ENCODE results near the gene DDX24.

Gene DDX24

GRCh38 chr14:94049625-94050023 is 31.4 kb downstream of the DDX24 start:
- no peak for DNase-seq (ENCODE audit: low read depth in 1 of 2, low spot score in 1 of 2)

GRCh38 chr14:94048691-94049624 is 32.0 kb downstream of the DDX24 start:
- DNase-seq (ENCODE audit: low read depth in 1 of 2, low spot score in 1 of 2) = no peak

DNA sequence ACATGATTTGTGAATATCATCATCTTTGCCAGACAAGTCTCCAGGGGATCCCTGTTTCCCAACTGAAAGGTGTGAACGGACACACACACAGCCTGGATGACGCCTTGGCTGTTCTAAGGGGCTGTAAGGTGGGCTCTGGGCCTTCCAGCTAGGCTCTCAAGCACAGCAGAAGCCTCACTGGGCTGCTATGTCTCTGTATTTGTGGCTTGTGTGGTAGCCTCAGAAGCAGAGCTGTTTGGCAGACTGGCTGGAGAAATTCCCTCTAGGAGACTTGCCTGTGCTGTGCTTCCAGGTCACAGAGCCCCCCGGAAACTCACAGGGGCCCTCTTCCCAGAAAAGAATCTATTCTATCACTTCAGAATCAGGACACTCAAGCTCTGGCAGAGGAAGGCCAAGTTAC is 33.4 kb downstream of the DDX24 start:
- DNase-seq (ENCODE audit: low read depth in 1 of 2, low spot score in 1 of 2) = no peak

- DNase-seq (ENCODE audit: low read depth in 1 of 2, low spot score in 1 of 2) = no peak
These were observed 34.2 kb downstream of the DDX24 start for GRCh38 chr14:94046696-94047250.

- no peak for DNase-seq (ENCODE audit: low read depth in 1 of 2, low spot score in 1 of 2)
These were observed 35.2 kb downstream of the DDX24 start for GRCh38 chr14:94045563-94046345.

DNA sequence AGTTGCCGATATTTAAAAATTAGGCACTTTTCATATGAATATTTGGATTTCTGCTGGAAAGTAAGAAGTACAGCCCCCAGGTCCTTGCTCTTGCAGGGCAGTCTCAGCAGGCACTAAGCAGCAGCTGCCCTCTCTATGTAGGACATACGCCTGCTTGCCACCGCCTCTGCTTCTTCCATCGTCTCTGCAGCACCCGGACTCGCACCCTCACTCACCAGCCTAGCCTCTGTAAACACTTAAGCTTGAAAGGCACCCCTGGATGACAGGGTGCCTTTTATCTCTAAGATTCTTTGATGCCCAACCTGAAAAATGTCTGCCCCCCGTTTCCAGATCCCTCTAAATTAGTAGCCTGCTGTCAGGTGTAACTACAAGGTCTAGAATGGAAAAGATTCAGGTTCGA is 35.9 kb downstream of the DDX24 start:
- DNase-seq (ENCODE audit: low read depth in 1 of 2, low spot score in 1 of 2) = no peak

GRCh38 chr14:94044476-94045091 is 36.4 kb downstream of the DDX24 start:
- no peak for DNase-seq (ENCODE audit: low read depth in 1 of 2, low spot score in 1 of 2)

DNA sequence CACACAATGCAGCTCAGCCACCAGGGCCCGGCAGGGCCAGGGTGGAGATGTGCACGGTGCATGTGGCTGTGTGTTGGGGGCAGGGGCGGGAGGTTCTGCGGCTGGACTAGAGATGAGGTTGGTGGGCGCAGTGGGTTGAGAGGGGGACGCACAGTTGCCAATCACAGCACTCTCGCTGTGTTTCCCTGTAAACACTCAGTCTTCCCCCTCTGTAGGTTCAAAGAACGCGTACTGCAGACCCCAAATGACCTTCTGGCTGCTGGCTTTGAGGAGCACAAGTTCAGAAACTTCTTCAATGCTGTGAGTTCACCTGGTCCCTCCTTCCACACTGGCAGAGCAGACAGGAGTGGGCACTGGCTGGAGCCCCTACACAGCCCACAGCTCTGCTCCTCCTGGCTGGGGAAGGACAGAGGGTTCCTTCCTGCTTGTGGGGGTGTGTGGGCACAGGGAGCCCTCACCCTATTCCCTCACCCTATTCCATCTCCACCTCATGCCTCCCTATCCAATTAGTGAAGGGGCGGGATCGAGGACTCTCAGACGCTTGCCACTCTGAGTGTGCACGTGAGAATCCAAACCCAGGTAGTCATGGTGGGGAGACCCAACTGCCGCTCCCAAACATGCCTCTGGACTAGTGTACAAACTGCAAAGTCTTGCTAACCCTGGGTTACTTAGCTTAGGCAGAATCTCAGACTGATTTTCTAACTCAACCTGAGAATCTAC is 37.1 kb downstream of the DDX24 start:
- no peak for DNase-seq (ENCODE audit: low read depth in 1 of 2, low spot score in 1 of 2)

DNA sequence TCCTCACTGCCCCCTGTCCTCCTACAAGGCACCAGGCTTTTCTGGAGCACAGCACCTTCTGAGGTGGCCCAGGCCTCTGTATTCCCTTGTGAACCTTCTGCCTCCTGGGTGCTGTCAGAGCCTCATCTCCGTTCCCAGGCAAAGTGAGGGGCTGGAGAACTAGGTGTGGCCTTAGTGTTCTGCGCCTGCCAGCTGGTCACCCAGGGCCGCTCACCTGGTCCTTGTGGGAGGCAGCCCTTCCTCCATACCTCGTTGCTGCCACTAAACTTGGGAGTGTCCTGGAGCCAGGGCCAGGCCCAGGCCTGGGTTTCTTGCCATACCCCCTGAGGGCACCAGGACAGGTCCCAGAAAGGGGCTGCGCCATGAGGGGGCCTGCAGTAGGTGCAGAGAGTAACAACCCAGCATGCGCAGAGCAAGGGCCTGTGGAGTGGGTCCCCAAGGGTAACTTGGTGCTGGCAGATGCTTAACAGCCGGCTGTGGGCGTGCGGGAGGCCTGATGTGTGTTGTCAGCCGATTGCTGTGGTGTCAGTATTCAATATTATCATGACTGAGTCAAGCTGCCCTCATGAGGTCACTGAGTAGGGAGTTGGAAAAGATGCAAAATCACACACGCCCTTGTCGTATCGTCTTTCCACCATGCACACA is 37.8 kb downstream of the DDX24 start:
- DNase-seq (ENCODE audit: low read depth in 1 of 2, low spot score in 1 of 2) = no peak

- DNase-seq (ENCODE audit: low read depth in 1 of 2, low spot score in 1 of 2) = no peak
These were observed 38.4 kb downstream of the DDX24 start for GRCh38 chr14:94042433-94043091.

- DNase-seq (ENCODE audit: low read depth in 1 of 2, low spot score in 1 of 2) = no peak
These were observed 39.3 kb downstream of the DDX24 start for GRCh38 chr14:94041551-94042346.

DNA sequence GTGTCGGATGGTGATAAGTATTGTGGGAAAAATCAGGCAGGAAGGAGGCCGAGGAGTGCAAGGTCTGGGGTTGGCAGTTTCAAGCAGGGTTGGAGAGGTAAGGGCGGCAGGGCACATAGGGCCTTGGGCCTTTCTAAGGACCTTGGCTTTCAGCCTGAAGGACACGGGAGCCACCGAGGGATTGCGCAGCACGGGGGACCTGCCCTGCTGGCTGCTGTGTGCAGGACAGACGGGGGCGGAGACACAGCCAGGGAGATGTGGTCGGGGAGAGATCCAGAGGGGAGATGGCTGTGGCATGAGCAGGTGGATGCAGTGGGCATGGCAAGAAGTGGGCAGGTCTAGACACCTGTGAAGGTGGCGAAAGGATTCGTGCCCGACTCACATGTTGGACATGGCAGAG is 40.2 kb downstream of the DDX24 start:
- no peak for DNase-seq (ENCODE audit: low read depth in 1 of 2, low spot score in 1 of 2)

DNA sequence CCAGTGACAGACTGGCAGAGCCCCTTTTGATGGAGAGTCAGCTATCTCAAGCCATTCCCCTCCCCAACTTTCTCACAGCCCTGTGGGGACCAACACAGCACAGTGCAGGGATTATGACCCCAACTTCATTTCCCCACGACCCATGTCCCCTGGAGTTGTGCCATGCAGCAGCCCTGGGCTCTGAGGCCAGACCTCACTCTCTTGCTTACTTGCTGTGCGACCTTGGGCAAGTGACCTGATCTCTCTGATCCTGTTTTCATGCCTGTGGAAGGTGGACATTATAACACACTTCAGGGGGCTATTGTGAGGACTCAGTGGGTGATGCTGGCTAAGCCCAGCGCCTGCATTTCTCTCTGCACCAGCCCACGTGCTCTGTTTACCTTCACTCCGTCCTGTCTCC is 40.8 kb downstream of the DDX24 start:
- DNase-seq (ENCODE audit: low read depth in 1 of 2, low spot score in 1 of 2) = no peak

- DNase-seq (ENCODE audit: low read depth in 1 of 2, low spot score in 1 of 2) = no peak
These were observed 41.9 kb downstream of the DDX24 start for GRCh38 chr14:94038921-94039629.

DNA sequence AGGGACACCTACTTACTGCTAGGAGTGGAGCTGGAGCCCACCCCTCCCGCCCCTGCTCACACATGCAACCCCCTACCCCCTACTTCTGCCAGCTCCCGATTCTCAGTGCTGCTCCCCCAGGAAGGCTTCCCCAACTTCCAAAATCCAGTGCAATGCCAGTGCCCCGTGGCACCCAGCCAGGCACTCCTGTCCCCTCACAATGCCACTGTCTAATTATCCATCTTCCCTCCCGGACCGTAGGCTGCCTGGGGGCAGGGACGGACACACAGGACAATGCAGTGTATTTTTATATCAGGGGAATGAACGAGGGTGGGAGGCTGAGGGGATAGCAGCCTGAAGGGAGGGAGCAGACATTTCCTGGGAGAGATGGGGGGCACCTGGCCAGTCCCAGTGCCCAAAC is 42.5 kb downstream of the DDX24 start:
- no peak for DNase-seq (ENCODE audit: low read depth in 1 of 2, low spot score in 1 of 2)

DNA sequence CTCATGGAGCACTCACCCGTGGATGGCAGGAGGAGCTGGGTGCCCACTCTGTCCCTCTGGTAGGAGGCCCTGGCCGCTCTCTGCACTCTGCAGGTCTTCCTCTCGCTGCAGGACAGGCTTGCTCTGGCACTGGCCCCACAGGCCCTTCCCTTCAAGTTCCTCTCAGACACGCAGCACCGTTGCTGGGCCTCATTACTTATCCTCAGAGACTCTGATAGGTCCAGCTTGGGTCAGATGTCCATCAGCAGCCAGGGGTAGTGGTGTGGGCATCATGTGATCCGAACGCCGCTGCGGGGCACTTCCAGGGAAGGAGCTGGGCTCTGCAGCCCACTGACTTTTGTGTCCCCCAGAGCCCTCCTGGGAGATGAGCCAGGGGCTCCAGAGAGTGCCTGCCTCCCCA is 43.0 kb downstream of the DDX24 start:
- no peak for DNase-seq (ENCODE audit: low read depth in 1 of 2, low spot score in 1 of 2)

DNA sequence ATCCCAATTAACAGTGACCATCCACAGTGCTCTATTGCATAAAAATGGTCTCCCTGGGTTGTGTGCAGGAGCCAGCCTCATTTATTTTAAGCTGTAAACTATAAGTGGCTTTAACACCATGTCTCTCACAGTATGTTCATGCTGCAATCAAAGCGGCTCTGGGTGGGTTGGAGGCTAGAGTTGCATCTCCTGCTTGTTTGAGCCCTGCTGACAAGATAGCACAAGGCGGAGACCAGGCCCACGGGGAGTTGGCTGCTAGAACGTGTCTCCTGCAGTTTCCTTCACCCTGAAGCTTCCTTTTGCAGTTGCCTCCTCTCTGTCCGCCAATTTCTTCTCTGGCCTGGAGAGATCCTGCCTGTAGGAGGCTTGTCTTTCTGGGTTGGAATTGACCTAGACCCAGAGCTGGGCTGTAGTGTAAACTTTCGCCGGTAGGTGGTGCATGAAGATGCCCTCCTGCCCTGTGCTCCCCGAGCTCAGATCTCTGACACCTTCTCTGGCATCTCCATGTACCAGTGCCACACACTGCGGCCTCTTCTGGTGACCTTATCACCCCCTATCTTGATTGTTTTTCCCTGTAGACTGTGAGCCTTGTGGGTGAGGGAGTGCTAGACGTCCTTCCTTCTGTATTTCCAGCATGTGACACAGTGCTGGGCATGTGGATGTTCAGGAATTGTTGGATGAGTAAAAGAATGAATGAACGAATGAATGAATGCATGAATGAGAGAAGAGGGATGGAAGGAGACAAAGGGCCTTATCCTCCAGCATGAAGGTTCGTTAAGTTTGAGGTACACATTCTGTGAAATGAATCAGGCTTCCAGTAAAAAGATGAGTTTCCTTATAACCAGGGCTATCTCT is 44.5 kb downstream of the DDX24 start:
- DNase-seq (ENCODE audit: low read depth in 1 of 2, low spot score in 1 of 2) = peak; percentile 51 to 64

Measured in stimulated activated CD4-positive, alpha-beta T cell treated with anti-CD3 and anti-CD28 coated beads, Interleukin-15, amount 100 ng/mL, for 1 hour (primary cell).